Suprapubic skin (tissue), 4 donors: ENCODE data around the gene NET1.

Experiments
- CTCF ChIP-seq, 2 donors: fragments of 200-600 bp in 1 of 2; fragments of 450-650 bp in 1 of 2; sonication (generic) in 1 of 2; IDR thresholded peaks; one replicate each; pipeline ENCODE4 v1.5.1; 2016 to 2019; ENCODE audit warnings: antibody characterized with exemption in 2 of 2, mild to moderate bottlenecking in 1 of 2, moderate library complexity in 1 of 2
- EP300 ChIP-seq: sonication (generic); formaldehyde crosslinking; IDR thresholded peaks from one replicate; pipeline ENCODE4 v1.6.1; 2017; ENCODE audit warnings: antibody characterized with exemption
- POLR2A ChIP-seq, 2 donors: fragments of 450-650 bp; IDR thresholded peaks; one replicate each; pipeline ENCODE4 v1.6.1; 2017; ENCODE audit warnings: antibody characterized with exemption in 2 of 2, mild to moderate bottlenecking in 2 of 2, moderate library complexity in 2 of 2
- POLR2AphosphoS5 ChIP-seq, 3 donors: sonication (generic); formaldehyde crosslinking; IDR thresholded peaks; one replicate each; pipeline ENCODE4 v1.6.1; 2017; ENCODE audit warnings: antibody characterized with exemption in 3 of 3

DNA sequence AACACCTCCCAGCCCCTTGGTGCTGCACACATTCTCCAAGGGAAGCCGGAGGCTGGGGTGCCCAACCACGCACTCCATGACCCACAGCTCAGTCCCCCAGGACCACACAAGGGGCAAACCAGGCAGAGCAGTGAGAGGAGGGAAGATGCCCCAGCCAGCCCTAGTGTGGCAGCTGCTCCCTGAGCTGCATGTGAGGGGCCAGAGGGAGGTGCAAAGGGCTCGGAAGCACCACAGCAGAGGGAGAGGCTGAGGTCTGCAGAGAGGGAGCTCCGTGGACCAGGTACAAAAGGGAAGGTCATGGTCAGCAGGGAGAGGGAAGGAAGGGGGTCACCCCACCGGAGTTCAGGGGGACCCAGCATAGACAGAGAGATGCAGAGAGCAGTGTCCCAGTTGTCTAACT, 88.6 kb downstream of the NET1 start:
- TF ChIP-seq POLR2AphosphoS5 (IDR thresholded peaks at IDR 0.05) (no peak), POLR2A (IDR thresholded peaks at IDR 0.05) (no peak), CTCF (IDR thresholded peaks at IDR 0.05) (no peak), EP300 (no peak)
